NK-92 treated with Interleukin-12 subunit alpha and Interleukin-12 subunit beta, amount 100 ng/mL, for 24 hours (cell line): Measurements from ENCODE around the gene DUSP28.
"Not testable (repeated sequence)": the region's sequence is repeated elsewhere in the genome, so short reads cannot be mapped to it uniquely, and the experiment has no call there.

ENCODE experiments used
- DNase-seq: peaks from one replicate; lab custom pipeline; 2025; lab: John Stamatoyannopoulos, UW

The DUSP28 gene

DNA sequence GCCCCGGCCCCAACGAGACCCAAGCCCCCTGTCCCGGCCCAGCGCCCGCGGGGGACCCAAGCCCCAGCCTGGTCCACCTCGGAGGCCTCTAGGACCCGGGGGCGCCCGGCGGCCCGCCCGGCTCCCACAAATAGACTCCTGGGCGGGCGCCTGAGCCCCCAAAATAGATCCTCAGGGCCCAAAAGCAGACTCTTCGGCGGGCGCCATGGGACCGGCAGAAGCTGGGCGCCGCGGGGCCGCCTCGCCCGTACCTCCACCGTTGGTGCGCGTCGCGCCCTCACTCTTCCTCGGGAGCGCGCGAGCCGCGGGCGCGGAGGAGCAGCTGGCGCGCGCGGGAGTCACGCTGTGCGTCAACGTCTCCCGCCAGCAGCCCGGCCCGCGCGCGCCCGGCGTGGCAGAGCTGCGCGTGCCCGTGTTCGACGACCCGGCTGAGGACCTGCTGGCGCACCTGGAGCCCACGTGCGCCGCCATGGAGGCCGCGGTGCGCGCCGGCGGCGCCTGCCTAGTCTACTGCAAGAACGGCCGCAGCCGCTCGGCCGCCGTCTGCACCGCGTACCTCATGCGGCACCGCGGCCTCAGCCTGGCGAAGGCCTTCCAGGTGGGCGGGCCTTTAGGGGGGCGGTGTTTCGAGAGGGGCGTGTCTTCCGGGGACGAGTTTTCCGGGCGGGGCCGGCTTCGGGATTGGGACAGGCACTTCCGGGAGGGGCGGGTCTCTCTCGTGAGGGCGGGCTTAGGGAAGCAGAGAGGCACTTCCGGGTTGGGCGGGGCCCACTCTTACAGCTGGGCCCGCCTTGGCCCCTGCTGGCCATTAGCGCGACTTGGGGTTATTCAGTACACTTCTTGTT lies 545 bp downstream of the DUSP28 start:
- DNase-seq = peak; percentile 99

DNA sequence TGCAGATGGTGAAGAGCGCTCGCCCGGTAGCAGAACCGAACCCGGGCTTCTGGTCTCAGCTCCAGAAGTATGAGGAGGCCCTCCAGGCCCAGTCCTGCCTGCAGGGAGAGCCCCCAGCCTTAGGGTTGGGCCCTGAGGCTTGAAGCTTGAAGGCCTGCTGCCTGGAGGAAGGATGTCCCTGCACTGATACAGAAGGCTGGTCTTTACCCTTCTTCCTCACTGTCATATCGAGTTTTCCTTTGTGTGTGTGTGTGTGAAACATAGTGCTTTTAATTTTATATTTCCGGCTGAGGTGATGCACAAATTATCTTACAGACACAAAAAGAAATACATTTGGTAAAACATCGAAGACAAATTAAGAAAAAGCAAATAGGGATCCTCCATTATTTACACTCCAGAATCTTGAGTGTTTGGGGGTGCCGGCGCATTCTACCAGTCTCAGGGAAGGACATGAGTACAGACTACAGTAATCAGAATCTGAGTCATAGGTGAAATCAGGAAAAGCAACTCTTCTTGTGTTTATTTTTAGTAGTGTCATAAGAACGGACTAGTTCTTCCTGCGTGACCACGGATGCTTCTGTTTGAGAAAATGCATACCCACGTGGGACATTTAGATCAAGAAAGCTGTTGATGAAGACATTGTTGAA lies 1.3 kb downstream of the DUSP28 start:
- no peak for DNase-seq

- not testable (repeated sequence) for DNase-seq
These were observed 3.1 kb downstream of the DUSP28 start for GRCh38 chr2:240563231-240563630.

- no peak for DNase-seq
These were observed 3.9 kb downstream of the DUSP28 start for GRCh38 chr2:240563951-240564560.

DNA sequence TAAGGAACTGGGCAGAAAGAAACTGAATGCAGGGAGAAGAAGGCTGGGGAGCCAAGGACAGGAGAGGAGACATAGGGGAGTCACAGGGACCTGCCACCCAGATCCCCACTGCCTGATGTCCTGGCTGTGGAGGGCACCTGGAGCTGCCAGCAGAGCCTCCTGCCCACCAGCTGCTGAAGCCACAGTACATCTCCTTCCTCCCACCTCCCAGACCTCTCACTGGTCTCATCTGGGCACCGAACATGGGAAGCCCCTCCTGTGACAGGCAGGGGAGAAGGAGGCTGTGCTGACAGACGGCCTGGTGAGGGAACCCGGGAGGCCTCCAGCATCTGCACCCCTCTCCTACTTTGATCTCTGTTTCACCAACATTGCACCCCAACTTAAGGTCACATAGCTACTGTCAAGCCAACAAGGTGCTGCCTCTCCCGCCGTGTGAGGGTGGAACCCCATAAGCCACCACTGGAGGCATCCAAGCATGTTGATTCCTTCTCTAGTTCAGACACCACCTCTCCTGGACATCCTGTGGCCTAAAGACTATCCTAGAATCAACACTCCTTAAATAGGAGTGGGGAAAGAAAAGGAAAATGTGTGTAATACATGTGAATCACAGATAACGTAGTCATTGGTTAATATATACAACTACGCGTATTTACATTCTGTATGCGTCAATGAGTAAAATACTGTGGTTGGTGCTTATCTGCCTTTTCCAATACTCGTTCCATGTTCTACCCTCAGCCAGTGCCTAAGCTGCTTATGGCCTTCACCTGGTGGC lies 4.6 kb downstream of the DUSP28 start:
- DNase-seq = peak; percentile 38

- peak; percentile 97 for DNase-seq
These were observed 5.4 kb downstream of the DUSP28 start for GRCh38 chr2:240565333-240566202.

DNA sequence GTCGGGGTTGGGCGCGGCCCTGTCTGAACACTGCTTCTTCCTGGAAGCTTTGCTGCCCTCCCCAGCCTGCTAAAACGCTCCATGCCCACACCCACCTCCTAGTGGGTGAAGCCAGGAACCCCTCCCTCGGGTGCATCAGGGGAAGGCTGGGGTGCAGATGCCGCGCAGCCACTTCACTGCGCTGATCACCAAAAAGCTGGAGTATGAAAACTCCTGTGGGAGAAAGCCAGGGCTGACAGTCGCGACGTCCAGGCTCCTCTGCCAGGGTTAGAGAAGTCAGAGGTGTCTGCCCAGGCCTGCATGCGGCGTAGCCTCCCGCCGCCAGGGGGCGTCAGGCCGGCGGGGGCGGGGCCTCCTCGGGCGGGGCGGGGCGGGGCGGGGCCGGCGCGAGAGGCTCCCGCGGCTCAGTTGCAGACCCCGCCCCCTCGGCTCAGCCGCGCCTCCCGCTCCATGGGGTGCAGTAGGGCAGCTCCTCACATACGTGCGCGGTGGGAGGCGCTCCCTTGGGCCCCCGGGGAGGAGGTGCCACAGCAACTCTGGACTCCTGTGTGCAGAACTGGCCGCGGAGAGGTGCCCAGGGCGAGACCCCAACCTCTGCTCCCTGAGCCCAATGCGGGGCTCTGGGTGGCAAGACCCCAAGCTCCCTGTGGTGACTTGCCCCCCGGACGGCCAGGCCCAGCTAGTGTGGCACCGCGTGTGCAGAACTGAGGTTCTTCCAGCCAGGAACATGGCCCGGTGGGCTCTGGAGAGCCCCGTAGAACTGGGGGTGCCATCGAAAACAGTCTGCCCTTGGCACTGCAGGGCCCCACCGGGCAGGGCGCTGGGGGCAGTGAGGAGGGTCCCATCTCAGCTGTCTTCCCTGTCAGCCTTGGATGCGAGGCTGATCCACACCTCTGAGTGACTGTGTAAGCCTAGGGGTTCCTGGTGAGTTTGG lies 6.3 kb downstream of the DUSP28 start:
- peak; percentile 94 for DNase-seq

- no peak for DNase-seq
These were observed 7.1 kb downstream of the DUSP28 start for GRCh38 chr2:240567137-240567871.

DNA sequence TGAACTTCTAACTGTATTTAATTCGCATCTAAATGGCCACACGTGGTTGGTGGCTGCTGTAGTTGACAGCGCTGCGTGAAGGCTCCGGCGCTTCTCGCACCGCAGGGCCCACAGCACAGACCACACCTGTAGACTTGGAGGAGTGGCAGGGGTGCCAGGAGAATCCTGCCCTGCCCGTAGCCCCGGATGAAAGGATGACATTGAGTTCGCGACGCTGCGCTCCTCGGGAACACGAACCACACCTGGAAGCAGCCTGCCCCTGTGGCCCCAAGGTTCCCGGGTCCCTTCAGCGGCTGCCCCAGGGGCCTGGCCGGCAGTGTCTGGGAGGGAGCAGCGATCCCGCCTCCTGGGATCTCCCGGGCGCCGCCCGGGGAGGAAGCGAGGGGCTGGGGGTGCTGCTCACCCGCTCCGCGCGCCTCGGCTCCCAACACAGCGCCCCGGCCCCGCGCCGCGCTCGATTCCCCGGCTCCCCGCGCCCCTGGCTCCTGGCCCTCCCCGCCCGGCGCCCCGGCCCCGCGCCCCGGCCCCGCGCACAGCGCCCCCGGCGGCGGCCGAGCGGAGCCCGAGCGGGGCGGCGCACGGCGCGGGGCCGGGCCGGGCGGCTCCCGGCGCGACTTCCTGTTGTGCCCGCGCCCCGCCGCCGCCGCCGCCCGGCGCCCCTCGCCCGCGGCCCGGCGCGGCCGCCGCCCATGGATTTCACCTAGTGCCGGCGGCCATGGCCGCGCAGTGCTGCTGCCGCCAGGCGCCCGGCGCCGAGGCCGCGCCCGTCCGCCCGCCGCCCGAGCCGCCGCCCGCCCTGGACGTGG lies 7.9 kb downstream of the DUSP28 start, which contains the start of gene RNPEPL1:
RNPEPL1 (plus strand) TSS at position 613 of the 806 bp plus-strand sequence; CDS start at position 716, 103 bp downstream.
- peak; percentile 53 for DNase-seq

DNA sequence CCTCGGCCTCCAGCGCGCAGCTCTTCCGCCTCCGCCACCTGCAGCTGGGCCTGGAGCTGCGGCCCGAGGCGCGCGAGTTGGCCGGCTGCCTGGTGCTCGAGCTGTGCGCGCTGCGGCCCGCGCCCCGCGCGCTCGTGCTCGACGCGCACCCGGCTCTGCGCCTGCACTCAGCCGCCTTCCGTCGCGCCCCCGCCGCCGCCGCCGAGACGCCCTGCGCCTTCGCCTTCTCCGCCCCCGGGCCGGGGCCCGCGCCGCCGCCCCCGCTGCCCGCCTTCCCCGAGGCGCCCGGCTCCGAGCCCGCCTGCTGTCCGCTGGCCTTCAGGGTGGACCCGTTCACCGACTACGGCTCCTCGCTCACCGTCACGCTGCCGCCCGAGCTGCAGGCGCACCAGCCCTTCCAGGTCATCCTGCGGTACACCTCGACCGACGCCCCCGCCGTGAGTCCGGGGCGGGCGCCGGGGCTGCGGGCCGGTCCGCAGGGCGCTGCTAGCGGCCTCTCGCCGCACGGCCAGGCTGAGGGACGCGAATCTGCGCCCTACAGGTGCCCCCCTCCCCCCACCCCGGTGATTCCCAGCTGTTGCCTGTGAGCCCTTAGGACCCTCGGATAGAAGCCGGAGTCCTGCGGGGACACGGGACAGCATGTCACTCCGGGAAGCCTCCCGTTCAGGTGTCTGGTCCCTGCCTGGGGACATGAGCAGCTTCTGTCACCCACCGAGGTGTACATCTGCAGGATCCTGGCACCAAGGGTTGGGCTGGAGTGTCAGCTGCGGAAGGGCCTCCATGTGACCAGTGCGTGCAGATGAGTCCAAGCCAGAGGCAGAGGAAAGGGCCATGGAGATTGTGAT lies 8.7 kb downstream of the DUSP28 start:
- DNase-seq = no peak

- no peak for DNase-seq
These were observed 9.4 kb downstream of the DUSP28 start for GRCh38 chr2:240569523-240569997.

- DNase-seq = no peak
These were observed 9.9 kb downstream of the DUSP28 start for GRCh38 chr2:240569998-240570530.

DNA sequence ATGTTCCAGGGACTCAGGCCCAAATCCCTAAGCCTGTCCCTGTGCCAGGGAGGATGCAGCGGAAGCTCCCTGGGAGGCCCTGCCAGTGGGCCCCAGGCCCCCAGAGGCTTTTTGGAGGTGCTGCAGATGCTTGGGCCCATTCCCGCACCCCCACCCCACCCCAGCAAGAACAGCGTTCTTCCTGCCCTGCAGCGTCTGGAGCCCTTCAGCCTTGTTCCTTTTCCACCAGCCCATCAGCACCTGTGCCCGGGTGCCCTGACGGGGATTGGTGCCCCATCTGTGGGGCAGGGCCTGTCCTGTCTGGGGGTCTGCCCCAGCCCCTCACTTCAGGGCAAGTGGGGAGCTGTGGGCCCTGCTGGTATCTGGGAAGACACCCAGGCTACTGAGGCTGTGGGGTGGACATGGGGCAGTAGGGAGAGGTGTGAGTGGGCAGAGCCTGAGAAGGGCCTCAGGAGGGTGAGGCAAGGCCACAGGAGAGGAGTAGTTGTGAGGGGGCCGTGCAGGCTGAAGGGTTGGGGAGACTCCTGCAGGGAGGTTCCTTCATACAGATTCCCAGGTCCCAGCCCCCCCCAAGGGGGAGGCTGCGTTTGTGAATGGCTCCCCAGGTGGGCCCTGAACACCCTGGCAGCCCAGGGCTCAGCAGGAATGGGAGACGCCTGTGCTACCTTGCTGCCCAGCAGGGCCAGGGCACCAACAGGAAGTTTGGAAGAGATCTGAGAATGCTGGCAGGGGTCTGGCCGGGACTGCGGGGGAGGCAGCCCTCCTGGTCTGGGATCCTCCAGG lies 10.6 kb downstream of the DUSP28 start:
- no peak for DNase-seq

DNA sequence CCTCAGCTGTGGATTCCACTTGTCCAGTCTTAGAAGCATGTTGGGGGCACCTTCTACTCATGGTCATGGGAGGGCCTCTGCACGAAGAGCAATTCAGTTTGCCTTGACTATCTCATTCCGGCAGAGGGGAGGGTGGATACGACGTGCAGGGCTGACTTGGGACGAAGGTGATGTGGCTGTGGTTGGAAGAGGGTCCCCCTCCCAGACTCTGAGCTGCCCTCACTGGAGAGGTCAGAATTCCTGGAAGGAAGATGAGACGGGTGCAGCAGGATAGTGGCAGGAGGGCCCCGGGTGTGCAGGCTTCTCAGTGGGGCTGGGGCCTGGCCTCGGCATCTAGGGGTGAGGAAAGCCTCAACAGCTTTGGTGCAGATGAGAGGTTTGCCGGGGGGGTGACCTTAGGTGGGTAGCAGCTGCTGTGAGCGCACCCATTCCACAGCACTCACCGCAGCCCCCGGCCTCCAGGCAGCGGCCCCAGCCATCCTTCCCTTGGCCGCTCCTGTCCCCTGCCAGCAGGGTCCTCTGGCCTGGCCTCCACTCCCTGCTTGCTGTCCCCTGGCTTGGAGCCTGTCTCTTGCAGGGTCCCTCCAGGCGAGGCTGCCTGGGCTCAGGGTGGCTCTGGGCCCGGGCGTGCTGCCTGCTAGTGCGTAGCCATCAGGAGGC lies 11.3 kb downstream of the DUSP28 start:
- DNase-seq = no peak

- DNase-seq = no peak
These were observed 12.2 kb downstream of the DUSP28 start for GRCh38 chr2:240572141-240573031.
